ENCODE results near the gene APLF.
"Not testable (repeated sequence)": the region's sequence is repeated elsewhere in the genome, so short reads cannot be mapped to it uniquely, and the experiment has no call there.

The APLF gene

GRCh38 chr2:68514316-68514929 is 47.0 kb downstream of the APLF start:
- TF ChIP-seq, protein P1, sequence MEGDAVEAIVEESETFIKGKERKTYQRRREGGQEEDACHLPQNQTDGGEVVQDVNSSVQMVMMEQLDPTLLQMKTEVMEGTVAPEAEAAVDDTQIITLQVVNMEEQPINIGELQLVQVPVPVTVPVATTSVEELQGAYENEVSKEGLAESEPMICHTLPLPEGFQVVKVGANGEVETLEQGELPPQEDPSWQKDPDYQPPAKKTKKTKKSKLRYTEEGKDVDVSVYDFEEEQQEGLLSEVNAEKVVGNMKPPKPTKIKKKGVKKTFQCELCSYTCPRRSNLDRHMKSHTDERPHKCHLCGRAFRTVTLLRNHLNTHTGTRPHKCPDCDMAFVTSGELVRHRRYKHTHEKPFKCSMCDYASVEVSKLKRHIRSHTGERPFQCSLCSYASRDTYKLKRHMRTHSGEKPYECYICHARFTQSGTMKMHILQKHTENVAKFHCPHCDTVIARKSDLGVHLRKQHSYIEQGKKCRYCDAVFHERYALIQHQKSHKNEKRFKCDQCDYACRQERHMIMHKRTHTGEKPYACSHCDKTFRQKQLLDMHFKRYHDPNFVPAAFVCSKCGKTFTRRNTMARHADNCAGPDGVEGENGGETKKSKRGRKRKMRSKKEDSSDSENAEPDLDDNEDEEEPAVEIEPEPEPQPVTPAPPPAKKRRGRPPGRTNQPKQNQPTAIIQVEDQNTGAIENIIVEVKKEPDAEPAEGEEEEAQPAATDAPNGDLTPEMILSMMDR (IDR thresholded peaks at IDR 0.05; ENCODE audit: insufficient read depth, low read length, poor library complexity, severe bottlenecking) = no peak
- no peaks in the 10 kb centered on the region for H3K27me3 ChIP-seq (replicated peaks; ENCODE audit: control insufficient read depth, insufficient read depth, low read length)
- no peak overlapping the region for H3K4me3 ChIP-seq (replicated peaks; ENCODE audit: low read depth, low read length)
- DNase-seq (ENCODE audit: extremely low read depth, insufficient read length) = no peak
- no peaks in the 10 kb centered on the region for H3K36me3 ChIP-seq (ENCODE audit: control insufficient read depth, insufficient read depth, low read length)

- no peak for DNase-seq (ENCODE audit: extremely low read depth, insufficient read length)
- Histone ChIP-seq H3K36me3 (ENCODE audit: control insufficient read depth, insufficient read depth, low read length) (no peaks in the 10 kb centered on the region), H3K4me3 (replicated peaks; ENCODE audit: low read depth, low read length) (no peak overlapping the region), H3K27me3 (replicated peaks; ENCODE audit: control insufficient read depth, insufficient read depth, low read length) (no peaks in the 10 kb centered on the region)
- TF ChIP-seq, protein P1 (IDR thresholded peaks at IDR 0.05; ENCODE audit: insufficient read depth, low read length, poor library complexity, severe bottlenecking) = no peak
Observed at GRCh38 chr2:68516051-68516955, 48.9 kb downstream of the APLF start.

GRCh38 chr2:68519236-68519635 is 51.9 kb downstream of the APLF start:
- H3K4me3 ChIP-seq (replicated peaks; ENCODE audit: low read depth, low read length) = no peak overlapping the region
- TF ChIP-seq, protein P1 (IDR thresholded peaks at IDR 0.05; ENCODE audit: insufficient read depth, low read length, poor library complexity, severe bottlenecking) = no peak

DNA sequence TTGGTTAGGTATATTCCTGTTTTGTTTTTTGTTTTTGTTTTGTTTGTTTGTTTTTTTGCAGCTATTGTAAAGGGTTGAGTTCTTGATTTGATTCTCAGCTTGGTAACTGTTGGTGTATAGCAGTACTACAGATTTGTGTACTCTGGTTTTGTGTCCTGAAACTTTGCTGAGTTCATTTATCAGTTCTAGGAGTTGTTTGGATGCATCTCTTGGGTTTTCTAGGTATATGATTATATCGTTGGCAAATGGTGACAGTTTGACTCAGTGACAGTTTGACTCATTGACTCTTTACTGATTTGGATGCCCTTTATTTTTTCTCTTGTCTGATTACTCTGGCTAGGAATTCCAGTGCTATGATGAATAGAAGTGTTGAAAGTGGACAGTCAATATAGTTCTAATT is 53.7 kb downstream of the APLF start:
- no peaks in the 10 kb centered on the region for H3K27me3 ChIP-seq (replicated peaks; ENCODE audit: control insufficient read depth, insufficient read depth, low read length)
- H3K4me3 ChIP-seq (replicated peaks; ENCODE audit: low read depth, low read length) = no peak overlapping the region
- TF ChIP-seq, protein P1 (IDR thresholded peaks at IDR 0.05; ENCODE audit: insufficient read depth, low read length, poor library complexity, severe bottlenecking) = no peak
- H3K36me3 ChIP-seq (ENCODE audit: control insufficient read depth, insufficient read depth, low read length) = no peaks in the 10 kb centered on the region
- no peak for DNase-seq (ENCODE audit: extremely low read depth, insufficient read length)

More at GRCh38 chr2:68519236-68519635, 51.9 kb downstream of the APLF start:
- no peaks in the 10 kb centered on the region for H3K27me3 ChIP-seq (replicated peaks; ENCODE audit: control insufficient read depth, insufficient read depth, low read length)
- no peak for DNase-seq (ENCODE audit: extremely low read depth, insufficient read length)
- no peaks in the 10 kb centered on the region for H3K36me3 ChIP-seq (ENCODE audit: control insufficient read depth, insufficient read depth, low read length)

DNA sequence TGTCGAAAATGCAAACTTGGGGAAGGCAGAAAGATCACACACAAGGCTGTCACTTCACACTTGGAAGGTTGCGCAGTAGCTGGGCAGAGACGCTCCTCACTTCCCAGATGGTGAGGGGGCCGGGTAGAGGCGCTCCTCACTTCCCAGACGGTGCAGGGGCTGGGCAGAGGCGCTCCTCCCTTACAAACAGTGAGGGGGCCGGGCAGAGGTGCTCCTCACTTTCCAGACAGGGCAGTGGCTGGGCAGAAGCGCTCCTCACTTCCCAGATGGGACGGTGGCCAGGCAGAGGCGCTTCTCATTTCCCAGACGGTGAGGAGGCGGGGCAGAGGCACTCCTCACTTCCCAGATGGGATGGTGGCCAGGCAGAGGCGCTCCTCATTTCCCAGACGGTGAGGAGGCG is 59.6 kb downstream of the APLF start:
- not testable (repeated sequence) for DNase-seq (ENCODE audit: extremely low read depth, insufficient read length); H3K27me3 ChIP-seq (replicated peaks; ENCODE audit: control insufficient read depth, insufficient read depth, low read length); H3K36me3 ChIP-seq (ENCODE audit: control insufficient read depth, insufficient read depth, low read length); H3K4me3 ChIP-seq (replicated peaks; ENCODE audit: low read depth, low read length)

GRCh38 chr2:68527343-68528081 is 60.1 kb downstream of the APLF start:
- H3K27me3 ChIP-seq (replicated peaks; ENCODE audit: control insufficient read depth, insufficient read depth, low read length); H3K4me3 ChIP-seq (replicated peaks; ENCODE audit: low read depth, low read length): not testable (repeated sequence)

DNA sequence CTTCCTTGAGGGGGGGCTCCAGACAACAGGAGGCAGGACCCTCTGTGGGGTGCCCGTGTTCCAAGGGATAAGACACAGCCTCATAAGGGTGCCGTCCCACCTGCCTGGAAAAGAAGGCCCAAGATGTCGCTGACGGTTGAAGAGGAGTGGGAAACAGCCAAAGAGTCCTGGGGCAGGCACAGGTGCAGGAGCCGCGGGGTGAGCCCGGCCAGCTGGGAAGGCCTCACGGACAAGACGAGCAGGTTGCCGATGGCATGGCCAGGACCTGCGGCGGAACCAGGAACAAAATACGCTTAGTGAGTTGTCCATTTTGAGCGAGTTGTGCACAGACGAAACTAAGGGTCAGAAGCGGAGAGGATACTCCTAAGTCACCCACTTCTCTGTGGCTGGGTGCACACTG is 61.8 kb downstream of the APLF start:
- DNase-seq (ENCODE audit: extremely low read depth, insufficient read length); H3K4me3 ChIP-seq (replicated peaks; ENCODE audit: low read depth, low read length); H3K27me3 ChIP-seq (replicated peaks; ENCODE audit: control insufficient read depth, insufficient read depth, low read length); H3K36me3 ChIP-seq (ENCODE audit: control insufficient read depth, insufficient read depth, low read length): not testable (repeated sequence)

More at GRCh38 chr2:68527343-68528081, 60.1 kb downstream of the APLF start:
- H3K36me3 ChIP-seq (ENCODE audit: control insufficient read depth, insufficient read depth, low read length); DNase-seq (ENCODE audit: extremely low read depth, insufficient read length): not testable (repeated sequence)

- not testable (repeated sequence) for DNase-seq (ENCODE audit: extremely low read depth, insufficient read length); H3K36me3 ChIP-seq (ENCODE audit: control insufficient read depth, insufficient read depth, low read length); H3K27me3 ChIP-seq (replicated peaks; ENCODE audit: control insufficient read depth, insufficient read depth, low read length); H3K4me3 ChIP-seq (replicated peaks; ENCODE audit: low read depth, low read length)
Observed at GRCh38 chr2:68529651-68530050, 62.3 kb downstream of the APLF start.

Data from GM06990 (cell line).